H9 (cell line): Measurements from ENCODE around the gene TTC28. TPM values are rescaled to one million over a fixed set of nuclear protein-coding genes. Genes with fewer than 3 reads are reported as not detected.
A peak's percentile ranks its signal among the peaks of the same experiment; 100 is the strongest.

Source experiments
- DNase-seq: peaks from one replicate; pipeline ENCODE4 v3.0.0-alpha.2; 2017
- H2AFZ ChIP-seq: one replicate; pipeline ENCODE4 v1.6.1; 2013; ENCODE audit warnings: mild to moderate bottlenecking, low read length, control low read depth, moderate library complexity
- H2AK5ac ChIP-seq: 2 replicates; pipeline ENCODE4 v1.6.1; 2013; ENCODE audit warnings: low read length, control low read depth, mixed read lengths; ENCODE audit not compliant: insufficient read length
- H2BK120ac ChIP-seq: one replicate; pipeline ENCODE4 v1.6.1; 2013; ENCODE audit warnings: low read depth, mild to moderate bottlenecking, low read length, control low read depth, inconsistent platforms; ENCODE audit not compliant: poor library complexity, severe bottlenecking
- H2BK12ac ChIP-seq: 2 replicates; pipeline ENCODE4 v1.6.1; 2013; ENCODE audit warnings: low read length, control low read depth, mixed read lengths, low read depth; ENCODE audit not compliant: insufficient read length
- H2BK15ac ChIP-seq: 2 replicates; pipeline ENCODE4 v1.6.1; 2013; ENCODE audit warnings: low read depth, low read length, control low read depth
- H2BK20ac ChIP-seq: one replicate; pipeline ENCODE4 v1.6.1; 2013; ENCODE audit warnings: low read depth, mild to moderate bottlenecking, low read length, control low read depth, inconsistent platforms; ENCODE audit not compliant: poor library complexity, severe bottlenecking
- H2BK5ac ChIP-seq: 2 replicates; pipeline ENCODE4 v1.6.1; 2013; ENCODE audit warnings: low read length, control low read depth, mixed read lengths; ENCODE audit not compliant: insufficient read length
- H3K14ac ChIP-seq: 2 replicates; pipeline ENCODE4 v1.6.1; 2013; ENCODE audit warnings: low read length, control low read depth; ENCODE audit not compliant: insufficient read depth
- H3K18ac ChIP-seq: 2 replicates; pipeline ENCODE4 v1.6.1; 2013; ENCODE audit warnings: low read depth, mild to moderate bottlenecking, mixed read lengths, low read length, control low read depth; ENCODE audit not compliant: insufficient read length
- H3K23ac ChIP-seq: 2 replicates; pipeline ENCODE4 v1.6.1; 2013; ENCODE audit warnings: low read length, control low read depth, mixed read lengths, low read depth; ENCODE audit not compliant: insufficient read length
- H3K23me2 ChIP-seq: 2 replicates; pipeline ENCODE4 v1.6.1; 2013; ENCODE audit warnings: low read depth, mild to moderate bottlenecking, mixed read lengths, low read length, control low read depth; ENCODE audit not compliant: insufficient read length, poor library complexity, severe bottlenecking
- H3K27ac ChIP-seq: 2 replicates; pipeline ENCODE4 v1.5.1; 2013; ENCODE audit warnings: low read length, control low read depth, mixed read lengths, low read depth; ENCODE audit not compliant: insufficient read length
- H3K27me3 ChIP-seq: 2 replicates; pipeline ENCODE4 v1.6.1; 2013; ENCODE audit warnings: low read length, control low read depth, inconsistent platforms; ENCODE audit not compliant: insufficient read depth
- H3K4ac ChIP-seq: 2 replicates; pipeline ENCODE4 v1.6.1; 2013; ENCODE audit warnings: low read depth, mild to moderate bottlenecking, control low read depth, inconsistent platforms, low read length, moderate library complexity
- H3K4me1 ChIP-seq: 2 replicates; pipeline ENCODE4 v1.6.1; 2013; ENCODE audit warnings: low read length, control low read depth, inconsistent platforms; ENCODE audit not compliant: insufficient read depth
- H3K4me2 ChIP-seq: 2 replicates; pipeline ENCODE4 v1.6.1; 2013; ENCODE audit warnings: low read length, control low read depth, mixed read lengths; ENCODE audit not compliant: insufficient read length, insufficient read depth
- H3K56ac ChIP-seq: 2 replicates; pipeline ENCODE4 v1.6.1; 2013; ENCODE audit warnings: low read depth, mild to moderate bottlenecking, mixed read lengths, low read length, control low read depth; ENCODE audit not compliant: insufficient read length
- H3K79me1 ChIP-seq: 2 replicates; pipeline ENCODE4 v1.6.1; 2013; ENCODE audit warnings: low read depth, mild to moderate bottlenecking, moderate library complexity, low read length, control low read depth, inconsistent platforms; ENCODE audit not compliant: insufficient read depth, poor library complexity, severe bottlenecking
- H3K79me2 ChIP-seq: 2 replicates; pipeline ENCODE4 v1.6.1; 2013; ENCODE audit warnings: low read length, control low read depth, inconsistent platforms; ENCODE audit not compliant: insufficient read depth
- H3K9ac ChIP-seq: 2 replicates; pipeline ENCODE4 v1.6.1; 2013; ENCODE audit warnings: low read length, control low read depth, mixed read lengths; ENCODE audit not compliant: insufficient read length; ENCODE audit errors: extremely low read depth
- H3K9me3 ChIP-seq: one replicate; pipeline ENCODE4 v1.6.1; 2013; ENCODE audit warnings: low read depth, low read length, inconsistent platforms; ENCODE audit not compliant: control insufficient read depth
- H3T11ph ChIP-seq: one replicate; pipeline ENCODE4 v1.6.1; 2013; ENCODE audit warnings: mild to moderate bottlenecking, low read length, control low read depth, inconsistent platforms
- H4K20me1 ChIP-seq: one replicate; pipeline ENCODE4 v1.6.1; 2013; ENCODE audit not compliant: control insufficient read depth, insufficient read length, insufficient read depth
- H4K5ac ChIP-seq: 2 replicates; pipeline ENCODE4 v1.6.1; 2013; ENCODE audit warnings: low read depth, mild to moderate bottlenecking, mixed read lengths, low read length, control low read depth; ENCODE audit not compliant: insufficient read length
- H4K8ac ChIP-seq: replicated peaks from 2 replicates; pipeline ENCODE4 v1.6.1; 2013; ENCODE audit warnings: low read length, control low read depth, mixed read lengths, low read depth; ENCODE audit not compliant: insufficient read length
- H4K91ac ChIP-seq: 2 replicates; pipeline ENCODE4 v1.6.1; 2013; ENCODE audit warnings: low read depth, mild to moderate bottlenecking, moderate library complexity, mixed read lengths, low read length, control low read depth; ENCODE audit not compliant: insufficient read length
- H3K27ac Mint-ChIP-seq, 3 experiments: 2 replicates in 2 of 3; 3 replicates in 1 of 3; pipeline ENCODE4 v1.8.0; 2020 to 2021; ENCODE audit warnings: mixed read lengths in 3 of 3, mild to moderate bottlenecking in 1 of 3, moderate library complexity in 1 of 3
- H3K27me3 Mint-ChIP-seq: 2 replicates; pipeline ENCODE4 v1.8.0; 2021; ENCODE audit warnings: low read depth, mild to moderate bottlenecking, moderate library complexity, mixed read lengths
- H3K36me3 Mint-ChIP-seq, 3 experiments: 2 replicates in 2 of 3; 3 replicates in 1 of 3; pipeline ENCODE4 v1.8.0; 2020 to 2021; ENCODE audit warnings: low read depth in 3 of 3, mixed read lengths in 3 of 3; ENCODE audit not compliant: insufficient read depth in 1 of 3
- H3K4me1 Mint-ChIP-seq, 2 experiments: 2 replicates each; pipeline ENCODE4 v1.8.0; 2020; ENCODE audit warnings: mixed read lengths in 2 of 2
- H3K4me3 Mint-ChIP-seq, 2 experiments: 2 replicates in 1 of 2; 3 replicates in 1 of 2; pipeline ENCODE4 v1.8.0; 2020 to 2021; ENCODE audit warnings: mild to moderate bottlenecking in 2 of 2, mixed read lengths in 2 of 2, moderate library complexity in 1 of 2
- H3K9me3 Mint-ChIP-seq, 2 experiments: 2 replicates in 1 of 2; 3 replicates in 1 of 2; pipeline ENCODE4 v1.8.0; 2020; ENCODE audit warnings: mild to moderate bottlenecking in 2 of 2, mixed read lengths in 2 of 2, moderate library complexity in 1 of 2
- CTCF ChIP-seq: fragments of 200-600 bp; sonication (generic); conservative IDR thresholded peaks from 3 replicates; pipeline ENCODE4 v1.8.0; 2021; ENCODE audit warnings: antibody characterized with exemption, mild to moderate bottlenecking
- WGBS: extraction: QIAGEN DNeasy Blood & Tissue Kit; methylation state at CpG from one replicate; pipeline ENCODE4 v1.1.7; 2013; ENCODE audit warnings: missing lambda C conversion rate, low lambda C conversion rate, mixed read lengths; ENCODE audit not compliant: insufficient read length; ENCODE audit errors: extremely low coverage; 5-methylcytosine and 5-hydroxymethylcytosine counted together
- total RNA-seq: library from RNA; stranded (reverse); gene quantifications from 2 replicates; pipeline ENCODE4 v1.2.1, GENCODE V29; 2021

Gene TTC28
- total RNA-seq, 1 experiment from 2014 or later, result 13.6 TPM

- Mint-ChIP-seq H3K4me3 (no peak overlapping the region), H3K9me3 (no peaks in the 10 kb centered on the region; a peak in 1 of 5 replicates), H3K36me3 (no peaks in the 10 kb centered on the region), H3K27me3 (peaks cover 8% of the 10 kb centered on the region; the same call in 1 of the 2 replicates), H3K27ac (no peak overlapping the region), H3K4me1 (peaks cover 0 to 3% of the 10 kb centered on the region in 2 experiments; a peak in 1 of 4 replicates)
- Histone ChIP-seq H2BK15ac (no peak overlapping the region), H3K4ac (no peak overlapping the region), H3K23ac (no peak overlapping the region), H3K23me2 (no peaks in the 10 kb centered on the region), H4K91ac (no peak overlapping the region), H4K20me1 (no peaks in the 10 kb centered on the region), H3K27me3 (no peaks in the 10 kb centered on the region), H3K56ac (no peak overlapping the region), H3K18ac (no peak overlapping the region), H2AK5ac (no peak overlapping the region), H3T11ph (no peak overlapping the region), H4K5ac (no peak overlapping the region), H3K4me2 (no peak overlapping the region), H2BK20ac (no peak overlapping the region), H3K79me1 (no peaks in the 10 kb centered on the region), H3K79me2 (no peaks in the 10 kb centered on the region), H2BK12ac (no peak overlapping the region), H3K14ac (no peak overlapping the region), H2BK120ac (no peak overlapping the region), H3K9me3 (no peaks in the 10 kb centered on the region), H2AFZ (no peak overlapping the region), H3K9ac (no peak overlapping the region), H2BK5ac (no peak overlapping the region), H3K27ac (no peak overlapping the region), H3K4me1 (no peaks in the 10 kb centered on the region), H4K8ac (no peak overlapping the region)
- WGBS, result no CpG with 5 or more reads among the region's 4 CpGs
- TF ChIP-seq CTCF, result no peak
- peak; percentile 5 for DNase-seq
Measured at GRCh38 chr22:28030473-28030872, 649.2 kb downstream of the TTC28 start.
